HEK293T (cell line): Measurements from ENCODE around the gene KIF12.

Source experiments
- CTCF ChIA-PET: fragments of 350-600 bp; formaldehyde crosslinking; extraction: SDS; loops from one replicate; lab custom pipeline; 2021; ENCODE audit warnings: antibody characterized with exemption, inconsistent platforms; lab: Yijun Ruan, JAX
- POLR2A ChIA-PET: fragments of 350-600 bp; formaldehyde crosslinking; extraction: SDS; loops from one replicate; lab custom pipeline; 2020; ENCODE audit warnings: antibody characterized with exemption, inconsistent platforms; lab: Yijun Ruan, JAX
- DNase-seq: peaks from one replicate; pipeline ENCODE4 v3.0.0; 2012; ENCODE audit warnings: mixed read lengths; ENCODE audit errors: extremely low spot score
- ARNT ChIP-seq: fragments of 450-650 bp; IDR thresholded peaks from 2 replicates; pipeline ENCODE4 v1.6.1; 2017; ENCODE audit warnings: mild to moderate bottlenecking
- BHLHE40 ChIP-seq: fragments of 450-650 bp; IDR thresholded peaks from 2 replicates; pipeline ENCODE4 v1.6.1; 2016; ENCODE audit warnings: mild to moderate bottlenecking, moderate library complexity, borderline replicate concordance
- CTBP1 ChIP-seq: fragments of 450-650 bp; IDR thresholded peaks from 2 replicates; pipeline ENCODE4 v1.6.1; 2016; ENCODE audit warnings: borderline replicate concordance
- ELF4 ChIP-seq: fragments of 450-650 bp; IDR thresholded peaks from 2 replicates; pipeline ENCODE4 v1.6.1; 2017; ENCODE audit warnings: antibody characterized with exemption
- FOXA1 ChIP-seq: fragments of 450-650 bp; IDR thresholded peaks from 2 replicates; pipeline ENCODE4 v1.6.1; 2016; ENCODE audit warnings: mild to moderate bottlenecking
- FOXK2 ChIP-seq: fragments of 450-650 bp; IDR thresholded peaks from 2 replicates; pipeline ENCODE4 v1.6.1; 2016; ENCODE audit warnings: mild to moderate bottlenecking
- FOXM1 ChIP-seq: fragments of 450-650 bp; IDR thresholded peaks from 2 replicates; pipeline ENCODE4 v1.6.1; 2017; ENCODE audit warnings: mild to moderate bottlenecking, borderline replicate concordance
- HDGF ChIP-seq: fragments of 450-650 bp; IDR thresholded peaks from 2 replicates; pipeline ENCODE4 v1.6.1; 2017; ENCODE audit warnings: antibody characterized with exemption, borderline replicate concordance
- L3MBTL2 ChIP-seq: fragments of 450-650 bp; conservative IDR thresholded peaks from 2 replicates; pipeline ENCODE4 v1.6.1; 2016; ENCODE audit warnings: mild to moderate bottlenecking
- LEF1 ChIP-seq: fragments of 450-650 bp; IDR thresholded peaks from 2 replicates; pipeline ENCODE4 v1.6.1; 2017; ENCODE audit warnings: mild to moderate bottlenecking, borderline replicate concordance
- NFRKB ChIP-seq: fragments of 450-650 bp; IDR thresholded peaks from 2 replicates; pipeline ENCODE4 v1.6.1; 2016; ENCODE audit warnings: mild to moderate bottlenecking, moderate library complexity
- SP1 ChIP-seq: fragments of 450-650 bp; IDR thresholded peaks from 2 replicates; pipeline ENCODE4 v1.6.1; 2017
- SUZ12 ChIP-seq: fragments of 450-650 bp; IDR thresholded peaks from 2 replicates; pipeline ENCODE4 v1.6.1; 2016; ENCODE audit warnings: mild to moderate bottlenecking
- TARDBP ChIP-seq: fragments of 450-650 bp; IDR thresholded peaks from 2 replicates; pipeline ENCODE4 v1.6.1; 2016
- ZNF384 ChIP-seq: fragments of 450-650 bp; IDR thresholded peaks from 2 replicates; pipeline ENCODE4 v1.6.1; 2016
- TF ChIP-seq, protein P1 (sequence below): fragments of 450-650 bp; IDR thresholded peaks from 2 replicates; pipeline ENCODE4 v1.6.1; 2016

The KIF12 gene

GRCh38 chr9:114139071-114139470 is 40.0 kb upstream of the KIF12 start:
- no peak for TF ChIP-seq TARDBP
- TF ChIP-seq LEF1, result no peak
- TF ChIP-seq NFRKB, result no peak
- no peak for TF ChIP-seq FOXA1
- TF ChIP-seq ZNF384, result no peak
- TF ChIP-seq ELF4, result no peak
- TF ChIP-seq, protein P1, sequence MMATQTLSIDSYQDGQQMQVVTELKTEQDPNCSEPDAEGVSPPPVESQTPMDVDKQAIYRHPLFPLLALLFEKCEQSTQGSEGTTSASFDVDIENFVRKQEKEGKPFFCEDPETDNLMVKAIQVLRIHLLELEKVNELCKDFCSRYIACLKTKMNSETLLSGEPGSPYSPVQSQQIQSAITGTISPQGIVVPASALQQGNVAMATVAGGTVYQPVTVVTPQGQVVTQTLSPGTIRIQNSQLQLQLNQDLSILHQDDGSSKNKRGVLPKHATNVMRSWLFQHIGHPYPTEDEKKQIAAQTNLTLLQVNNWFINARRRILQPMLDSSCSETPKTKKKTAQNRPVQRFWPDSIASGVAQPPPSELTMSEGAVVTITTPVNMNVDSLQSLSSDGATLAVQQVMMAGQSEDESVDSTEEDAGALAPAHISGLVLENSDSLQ, result no peak
- TF ChIP-seq L3MBTL2, result no peak
- ChIA-PET POLR2A (no interaction called here), CTCF (interaction anchor here (0.6 kb wide), 1 partner anchor 31 kb away, joined by 4 read pairs; no protein-coding TSS in a partner anchor)
- no peak for DNase-seq

DNA sequence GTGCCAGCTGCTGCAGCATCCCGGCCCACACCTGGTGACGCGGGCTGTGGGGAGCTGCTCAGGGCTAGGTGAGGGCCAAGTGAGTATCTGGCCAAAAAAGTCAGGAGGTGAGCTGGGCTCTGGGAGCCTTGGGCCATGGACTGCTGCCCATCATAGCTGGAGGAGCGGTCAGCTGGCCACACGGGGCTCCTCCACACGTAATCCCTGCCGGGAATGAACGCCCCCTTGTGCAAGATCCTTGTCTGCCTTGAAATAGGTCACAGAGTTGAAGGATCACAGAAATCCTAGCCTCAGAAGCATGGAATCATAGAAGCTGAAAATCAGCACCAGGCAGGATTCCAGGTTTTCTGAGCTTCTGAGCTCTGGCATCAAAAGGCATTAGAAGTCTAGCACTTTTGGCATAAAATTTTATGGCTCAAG is 39.5 kb upstream of the KIF12 start:
- TF ChIP-seq, protein P1, result no peak
- TF ChIP-seq FOXA1 (no peak), SP1 (no peak), CTBP1 (no peak), L3MBTL2 (no peak), NFRKB (no peak), ELF4 (no peak), FOXK2 (no peak)
- ChIA-PET POLR2A (no interaction called here), CTCF (interaction anchor here (0.6 kb wide), 1 partner anchor 30 kb away, joined by 4 read pairs; no protein-coding TSS in a partner anchor)
- DNase-seq, result no peak

GRCh38 chr9:114137831-114138230 is 38.7 kb upstream of the KIF12 start:
- CTCF ChIA-PET, result no interaction called here
- no peak for DNase-seq
- POLR2A ChIA-PET, result no interaction called here
- TF ChIP-seq FOXM1 (no peak), SP1 (no peak), NFRKB (no peak), SUZ12 (no peak)

DNA sequence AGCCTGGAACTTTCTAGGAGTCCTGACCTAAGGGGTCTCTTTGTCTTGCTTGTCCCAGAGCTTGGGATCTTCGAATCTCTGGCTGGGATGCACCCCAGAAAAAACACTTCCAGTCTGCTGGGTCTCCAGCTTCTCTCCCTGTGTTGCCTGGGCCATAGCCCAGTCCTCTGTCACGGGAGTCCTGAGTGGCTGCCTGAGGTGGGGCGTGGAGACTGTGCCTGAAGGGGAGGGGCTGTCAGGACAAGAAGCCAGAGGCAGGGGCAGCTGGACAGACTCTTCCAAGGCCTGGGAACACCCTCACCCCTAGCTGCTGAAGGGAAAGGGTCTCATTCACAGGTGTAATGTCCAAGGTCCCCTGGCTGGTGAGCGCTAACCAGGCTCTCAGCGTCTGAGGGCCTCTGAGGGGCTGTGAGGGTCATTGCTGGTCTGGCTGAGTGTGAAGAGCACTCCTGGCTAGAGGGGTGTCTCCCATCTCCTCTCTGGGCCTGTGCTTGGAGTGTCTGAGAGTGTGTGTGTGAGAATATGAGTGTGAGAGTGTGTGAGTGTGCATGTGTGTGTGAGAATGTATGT is 35.8 kb upstream of the KIF12 start:
- TF ChIP-seq SP1, result no peak
- TF ChIP-seq TARDBP, result no peak
- no peak for TF ChIP-seq L3MBTL2
- TF ChIP-seq FOXA1, result no peak
- no peak for TF ChIP-seq NFRKB
- TF ChIP-seq ELF4, result no peak
- TF ChIP-seq ARNT, result no peak
- TF ChIP-seq, protein P1, result no peak
- no peak for TF ChIP-seq CTBP1
- no peak for TF ChIP-seq HDGF
- TF ChIP-seq SUZ12, result no peak
- no peak for TF ChIP-seq FOXM1
- TF ChIP-seq ZNF384, result no peak
- no peak for TF ChIP-seq BHLHE40
- no peak for TF ChIP-seq FOXK2
- no peak for DNase-seq
- ChIA-PET CTCF (no interaction called here), POLR2A (no interaction called here)

DNA sequence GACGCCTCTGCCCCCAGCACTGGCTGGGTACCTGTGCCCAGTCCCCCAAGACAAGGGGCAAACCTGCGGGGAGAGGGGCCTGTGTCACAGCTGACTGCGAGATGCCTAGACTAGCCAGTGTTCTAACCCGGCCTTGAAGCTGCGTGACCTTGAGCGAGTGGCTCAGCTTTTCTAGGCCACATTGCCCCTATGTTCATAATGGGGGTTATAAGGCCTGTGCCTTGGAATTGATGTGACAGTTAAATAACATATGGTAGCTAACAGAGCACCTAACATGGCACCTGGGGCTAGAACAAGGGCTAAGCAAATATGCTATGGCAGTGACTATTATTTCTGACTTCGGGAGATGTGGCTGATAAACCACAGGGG is 33.4 kb upstream of the KIF12 start:
- ChIA-PET POLR2A (no interaction called here), CTCF (interaction anchor here (1.1 kb wide), 1 partner anchor 159 kb away, joined by 3 read pairs; no protein-coding TSS in a partner anchor)
- no peak for DNase-seq
- TF ChIP-seq TARDBP, result no peak
- TF ChIP-seq CTBP1, result no peak
- TF ChIP-seq L3MBTL2, result no peak
- TF ChIP-seq NFRKB, result no peak
- TF ChIP-seq, protein P1, result no peak
- no peak for TF ChIP-seq FOXA1
- TF ChIP-seq SUZ12, result no peak
- no peak for TF ChIP-seq FOXM1
- no peak for TF ChIP-seq SP1
- no peak for TF ChIP-seq ZNF384
- TF ChIP-seq HDGF, result no peak

- DNase-seq, result no peak
- ChIA-PET CTCF (interaction anchor here (1.1 kb wide), 1 partner anchor 159 kb away, joined by 3 read pairs; no protein-coding TSS in a partner anchor), POLR2A (no interaction called here)
- no peak for TF ChIP-seq SUZ12
- TF ChIP-seq NFRKB, result no peak
- no peak for TF ChIP-seq SP1
- TF ChIP-seq ZNF384, result no peak
- TF ChIP-seq, protein P1, result no peak
- no peak for TF ChIP-seq ARNT
These were observed 32.9 kb upstream of the KIF12 start for GRCh38 chr9:114131808-114132549.
